GM19239 (cell line): ENCODE results near the gene UTS2.

Experiments used
- DNase-seq: peaks from one replicate; pipeline ENCODE4 v3.0.0; 2011; ENCODE audit warnings: low spot score; ENCODE audit not compliant: insufficient read length
- FAIRE-seq: peaks from 2 replicates; lab custom pipeline; 2011; peaks lifted over from hg19 to GRCh38; lab: Jason Lieb, UNC

UTS2 gene

GRCh38 chr1:7865978-7866377, 13.1 kb upstream of the UTS2 start:
- no peak for FAIRE-seq
- DNase-seq = no peak

GRCh38 chr1:7863756-7864328, 11.0 kb upstream of the UTS2 start:
- FAIRE-seq (no peak), DNase-seq (no peak)

- DNase-seq = no peak
- FAIRE-seq = no peak
Measured at GRCh38 chr1:7862211-7863060, 9.6 kb upstream of the UTS2 start.

GRCh38 chr1:7861452-7861851, 8.6 kb upstream of the UTS2 start:
- no peak for FAIRE-seq
- DNase-seq = no peak

GRCh38 chr1:7860130-7860529, 7.3 kb upstream of the UTS2 start:
- DNase-seq = no peak
- no peak for FAIRE-seq

GRCh38 chr1:7859406-7859805, 6.5 kb upstream of the UTS2 start:
- DNase-seq (no peak), FAIRE-seq (no peak)

GRCh38 chr1:7857985-7858384, 5.1 kb upstream of the UTS2 start:
- no peak for DNase-seq
- no peak for FAIRE-seq

- no peak for DNase-seq
- no peak for FAIRE-seq
Measured at GRCh38 chr1:7857000-7857399, 4.1 kb upstream of the UTS2 start.

GRCh38 chr1:7856345-7856744, 3.5 kb upstream of the UTS2 start:
- DNase-seq (no peak), FAIRE-seq (no peak)

- no peak for DNase-seq
- no peak for FAIRE-seq
Measured at GRCh38 chr1:7853684-7854026, 790 bp upstream of the UTS2 start.

GRCh38 chr1:7850786-7851185, 2.1 kb downstream of the UTS2 start:
- FAIRE-seq = no peak
- DNase-seq = no peak

GRCh38 chr1:7847599-7847998, 5.3 kb downstream of the UTS2 start:
- FAIRE-seq (no peak), DNase-seq (no peak)

GRCh38 chr1:7846656-7847055, 6.2 kb downstream of the UTS2 start:
- no peak for DNase-seq
- no peak for FAIRE-seq

- FAIRE-seq = no peak
- DNase-seq = no peak
Measured at GRCh38 chr1:7845761-7846160, 7.1 kb downstream of the UTS2 start.

- FAIRE-seq (peak; percentile 73), DNase-seq (no peak)
Measured at GRCh38 chr1:7842517-7842916, 10.3 kb downstream of the UTS2 start.

GRCh38 chr1:7839526-7839925, 13.3 kb downstream of the UTS2 start:
- DNase-seq (no peak), FAIRE-seq (no peak)

GRCh38 chr1:7838714-7839113, 14.2 kb downstream of the UTS2 start:
- FAIRE-seq (no peak), DNase-seq (no peak)

- DNase-seq (no peak), FAIRE-seq (no peak)
Measured at GRCh38 chr1:7833035-7833434, 19.8 kb downstream of the UTS2 start.

- DNase-seq (no peak), FAIRE-seq (peak; percentile 65)
Measured at GRCh38 chr1:7831458-7831857, 21.4 kb downstream of the UTS2 start.

- DNase-seq (no peak), FAIRE-seq (no peak)
Measured at GRCh38 chr1:7827126-7827955, 25.5 kb downstream of the UTS2 start.

- FAIRE-seq (no peak), DNase-seq (no peak)
Measured at GRCh38 chr1:7826363-7826762, 26.5 kb downstream of the UTS2 start.
